ENCODE measurements around the gene C2orf49.

The C2orf49 gene

DNA sequence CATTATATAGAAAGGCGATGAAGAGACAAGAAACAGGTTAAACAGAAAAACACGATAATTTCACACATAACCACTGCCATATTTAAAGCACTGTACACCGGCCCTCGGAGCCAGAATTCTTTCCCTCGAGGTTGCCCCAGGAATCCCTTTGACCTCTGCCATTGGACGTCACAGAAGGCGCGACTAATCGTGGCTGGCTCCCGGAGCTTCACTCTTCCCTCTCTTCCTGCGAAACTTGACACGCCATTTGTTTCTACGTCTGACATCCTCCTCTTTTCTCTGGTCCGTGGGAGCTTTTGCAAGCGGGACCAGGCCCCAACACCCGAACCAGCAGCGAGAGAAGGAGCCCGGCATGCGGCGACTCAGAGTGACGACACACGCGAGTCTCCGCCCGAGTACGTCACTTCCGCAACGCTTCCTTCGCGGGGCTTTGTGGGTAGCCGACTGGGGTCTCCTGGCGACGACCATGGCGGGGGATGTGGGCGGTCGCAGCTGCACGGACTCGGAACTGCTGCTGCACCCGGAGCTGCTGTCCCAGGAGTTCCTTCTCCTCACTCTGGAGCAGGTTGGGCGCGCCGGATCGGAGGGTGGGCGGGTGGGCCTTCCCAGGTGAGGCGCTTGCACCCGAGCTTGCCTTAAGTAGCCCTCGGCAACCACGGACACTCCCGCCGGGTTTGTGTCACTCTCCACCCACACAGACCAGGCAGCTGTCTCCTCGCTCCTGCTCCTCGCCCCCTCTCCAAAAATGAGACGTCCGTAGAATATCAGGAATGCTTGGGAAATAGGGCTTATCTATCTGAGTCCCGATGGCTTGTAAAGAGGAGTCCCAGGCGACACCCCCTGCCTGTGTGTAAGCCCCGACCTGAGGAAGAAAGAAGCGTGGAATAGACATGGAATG is at the start of gene C2orf49:
Gene C2orf49 (plus strand): TSS at position 419 of the 898 bp plus-strand sequence. CDS start 48 bp downstream, at position 467.
- DNase-seq = peak; percentile 88

DNA sequence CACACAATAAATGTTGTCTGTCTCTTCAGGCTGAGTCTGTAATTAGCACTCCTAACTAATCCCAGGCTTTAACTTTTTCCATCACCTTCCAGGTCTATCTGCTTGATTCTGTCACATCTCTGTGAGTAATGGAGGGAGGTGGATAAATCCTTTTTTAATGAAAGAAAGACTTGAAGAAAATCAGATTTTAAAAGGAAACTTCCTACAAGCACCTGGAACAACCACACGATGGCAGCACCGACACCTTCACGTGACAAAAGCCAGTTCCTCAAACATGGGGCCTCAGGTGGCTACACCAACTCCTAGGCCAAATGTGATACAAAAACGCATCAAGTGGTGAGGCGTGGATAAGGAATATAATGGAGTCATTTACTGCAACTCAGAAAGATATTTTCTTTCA is 49.6 kb upstream of the C2orf49 start:
- peak; percentile 37 for DNase-seq

DNA sequence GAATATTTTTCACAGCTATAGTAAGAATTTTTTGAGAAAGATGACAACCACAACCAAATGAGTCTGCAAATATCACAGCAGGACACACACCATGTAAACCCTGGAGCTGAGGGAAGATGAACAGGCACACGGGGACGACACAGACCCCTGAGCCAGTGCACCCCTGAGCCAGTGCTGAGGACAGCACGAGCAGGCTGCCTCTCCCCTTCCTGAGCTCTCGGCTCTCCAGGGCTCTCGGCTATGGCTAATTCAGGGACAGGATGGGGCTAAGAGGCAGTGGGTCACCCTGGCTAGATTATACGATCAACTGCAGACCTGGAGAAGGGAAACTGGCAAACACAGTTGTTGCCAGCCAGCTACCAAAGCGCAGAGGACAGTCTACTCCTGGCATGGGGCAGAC is 49.2 kb upstream of the C2orf49 start:
- no peak for DNase-seq

DNA sequence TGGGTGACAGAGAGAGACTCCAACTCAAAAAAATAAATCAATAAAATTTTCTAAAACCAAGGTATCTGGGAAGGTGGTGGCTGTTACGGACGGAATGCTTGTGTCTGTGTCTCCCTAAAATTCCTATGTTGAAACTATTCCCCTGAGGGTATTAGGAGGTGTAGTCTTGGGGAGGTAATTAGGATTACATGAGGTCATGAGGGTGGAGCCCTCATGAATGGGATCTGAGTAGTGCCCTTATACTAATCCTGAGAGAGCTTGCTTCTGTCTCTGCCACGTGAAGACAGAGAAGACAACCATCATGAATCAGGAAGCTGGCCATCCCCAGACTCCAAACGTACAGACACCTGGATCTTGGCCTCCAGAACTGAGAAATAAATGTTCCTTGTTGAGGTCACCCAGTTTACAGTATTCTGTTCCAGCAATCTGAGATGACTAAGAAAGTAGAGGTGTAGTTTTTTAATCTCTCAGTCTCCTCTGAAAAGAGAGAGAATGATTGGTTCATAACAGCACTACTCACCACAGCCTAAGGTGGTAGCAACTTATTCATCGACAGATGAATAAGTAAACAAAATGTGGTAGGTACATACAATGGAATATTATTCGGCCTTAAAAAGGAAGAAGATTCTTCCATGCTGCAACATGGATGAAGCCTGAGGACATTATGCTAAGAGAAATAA is 46.2 kb upstream of the C2orf49 start:
- DNase-seq = no peak

DNA sequence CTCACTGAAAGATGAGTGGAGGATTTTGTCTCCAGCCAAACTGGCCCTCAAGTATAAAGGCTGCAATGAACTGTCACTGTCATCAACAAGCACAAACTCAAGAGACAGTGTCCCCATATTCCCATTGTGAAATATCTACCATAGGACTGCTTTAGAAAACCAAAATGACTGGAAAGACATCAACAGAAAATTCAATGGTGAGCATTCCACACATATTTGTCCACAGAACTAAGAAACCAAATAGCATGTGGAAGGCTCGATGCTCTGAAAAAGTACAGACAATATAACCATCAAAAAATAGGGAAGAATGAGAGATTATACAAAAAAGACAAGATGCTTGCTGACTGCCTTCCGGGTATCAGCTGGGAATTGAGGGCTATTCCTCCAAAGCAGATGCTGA is 45.4 kb upstream of the C2orf49 start:
- DNase-seq = no peak

DNA sequence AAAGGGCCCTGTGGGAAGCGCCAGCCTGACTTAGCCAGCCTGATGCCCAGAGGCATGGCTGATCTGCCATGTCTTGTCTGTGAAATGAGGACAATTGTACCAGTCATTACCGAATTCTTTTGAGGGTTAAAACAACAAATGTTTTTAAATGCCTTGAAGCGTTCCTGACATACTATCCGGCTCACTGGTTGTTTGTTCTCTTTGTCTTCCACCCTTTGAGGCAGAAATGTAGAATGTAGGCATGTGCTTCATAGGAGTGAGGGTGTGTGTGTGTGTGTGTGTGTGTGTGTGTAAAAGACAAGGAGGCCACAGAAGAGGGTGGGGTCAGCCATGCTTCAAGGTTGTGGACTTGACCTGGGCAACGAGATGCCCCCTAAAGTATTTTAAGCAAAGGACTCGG is 43.3 kb upstream of the C2orf49 start:
- no peak for DNase-seq

DNA sequence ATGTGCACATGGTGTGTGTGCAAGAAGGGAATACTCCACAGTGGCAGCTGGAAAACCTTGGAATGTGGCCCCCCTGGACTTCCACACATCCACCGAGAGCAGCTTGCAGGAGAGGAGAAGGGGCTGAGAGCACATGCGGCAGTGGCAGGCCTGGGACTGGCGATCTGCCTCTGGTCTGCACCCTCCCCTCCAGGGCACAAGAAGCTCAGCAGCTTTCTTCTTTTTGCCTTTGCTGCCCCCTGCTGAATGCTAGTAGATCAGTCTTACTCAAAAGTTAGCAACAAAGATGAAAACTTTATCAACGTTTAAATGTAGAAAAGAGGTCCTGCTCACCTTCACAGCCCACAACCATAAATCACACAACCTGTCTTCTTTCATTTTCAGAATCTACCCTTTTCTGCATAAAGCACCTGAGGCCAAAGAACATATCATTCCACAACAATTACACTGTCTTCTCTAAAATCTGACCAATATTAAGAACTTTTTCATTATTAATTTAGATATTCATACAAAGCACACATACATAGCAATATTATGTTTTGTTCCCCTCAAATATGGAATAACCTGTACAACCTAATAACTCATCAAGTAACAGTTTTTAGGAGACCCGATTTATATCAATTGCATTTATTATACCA is 42.4 kb upstream of the C2orf49 start:
- peak; percentile 8 for DNase-seq

DNA sequence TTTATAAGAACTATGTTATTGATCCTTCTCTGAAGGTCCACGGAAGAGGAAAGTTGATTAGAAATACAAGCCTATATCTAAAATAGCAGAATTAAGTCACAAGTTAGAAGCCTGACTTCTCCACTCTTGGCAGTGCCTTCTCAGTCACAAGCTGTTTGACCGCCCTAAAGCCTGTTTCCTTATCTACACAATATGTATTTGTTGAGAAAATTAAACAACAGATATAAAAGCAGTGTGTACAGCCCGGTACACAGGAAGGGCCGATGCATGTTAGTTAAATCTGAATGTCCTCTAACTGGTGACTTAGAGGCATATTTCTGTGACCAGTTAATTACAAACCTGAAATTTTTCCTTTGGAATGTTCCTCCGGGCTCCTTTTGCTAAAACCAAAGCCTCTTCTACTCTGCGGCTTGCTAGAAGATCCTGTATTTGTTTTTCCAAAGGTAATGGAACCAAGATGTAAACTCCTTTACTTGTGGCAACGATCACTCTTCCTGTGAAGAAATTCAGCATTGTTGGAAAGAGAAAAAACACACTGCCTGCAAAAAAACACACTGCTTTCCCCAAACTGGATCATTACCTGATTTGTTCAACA is 41.2 kb upstream of the C2orf49 start:
- no peak for DNase-seq

DNA sequence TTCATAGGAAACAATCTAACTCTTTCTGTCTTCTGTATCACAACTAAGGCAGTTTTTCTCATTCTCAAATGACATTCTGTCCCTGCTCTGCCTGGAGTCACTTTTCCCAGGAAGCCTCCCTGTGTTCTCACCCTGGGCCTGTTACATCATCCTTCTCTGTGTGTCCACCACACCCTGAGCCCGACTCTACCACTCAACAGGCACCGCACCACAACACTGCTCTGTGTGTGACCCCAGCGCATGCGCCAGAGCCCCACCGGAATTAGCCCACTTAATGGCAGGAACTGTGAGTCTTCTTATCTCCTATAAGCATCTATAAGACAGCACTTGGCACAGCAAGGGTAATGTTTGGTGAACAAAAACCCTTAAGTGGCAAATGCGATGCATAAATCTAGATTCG is 40.1 kb upstream of the C2orf49 start:
- no peak for DNase-seq

DNA sequence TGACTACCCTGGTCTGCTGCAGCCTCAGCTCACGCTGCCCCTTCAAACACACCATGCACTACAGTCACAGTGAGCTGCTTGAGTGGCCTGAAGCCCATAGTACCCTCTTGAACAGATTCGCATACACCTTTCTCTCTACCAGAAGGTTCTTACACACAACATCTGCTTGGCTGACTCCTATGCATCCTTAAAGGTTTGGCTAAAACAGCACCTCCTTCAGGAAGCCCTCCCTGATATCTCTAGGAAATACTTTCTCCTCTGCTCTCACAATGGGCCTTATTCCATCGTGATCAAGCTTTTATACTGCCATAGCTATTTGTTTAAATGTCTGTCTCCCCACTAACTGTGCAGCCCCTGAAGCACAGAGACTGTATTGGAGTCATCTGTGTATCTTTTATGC is 39.3 kb upstream of the C2orf49 start:
- no peak for DNase-seq

DNA sequence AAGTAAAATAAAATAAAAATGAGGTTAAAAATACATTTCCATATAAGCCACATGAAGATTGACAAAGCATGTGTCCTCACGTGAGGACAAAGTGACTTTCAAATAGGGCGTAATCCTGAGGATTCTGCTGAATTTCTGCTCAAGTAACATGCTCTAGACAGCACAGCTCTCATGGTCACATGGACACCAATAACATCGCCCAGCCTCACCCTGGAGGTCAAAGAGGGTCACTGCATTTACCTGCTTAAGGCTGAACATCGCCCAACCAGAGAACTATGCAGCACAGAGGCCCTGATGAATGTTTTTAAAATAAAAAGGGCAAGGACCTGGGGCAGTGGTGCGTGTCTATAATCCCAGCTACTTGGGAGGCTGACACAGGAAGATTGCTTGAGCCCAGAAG is 38.0 kb upstream of the C2orf49 start:
- no peak for DNase-seq

DNA sequence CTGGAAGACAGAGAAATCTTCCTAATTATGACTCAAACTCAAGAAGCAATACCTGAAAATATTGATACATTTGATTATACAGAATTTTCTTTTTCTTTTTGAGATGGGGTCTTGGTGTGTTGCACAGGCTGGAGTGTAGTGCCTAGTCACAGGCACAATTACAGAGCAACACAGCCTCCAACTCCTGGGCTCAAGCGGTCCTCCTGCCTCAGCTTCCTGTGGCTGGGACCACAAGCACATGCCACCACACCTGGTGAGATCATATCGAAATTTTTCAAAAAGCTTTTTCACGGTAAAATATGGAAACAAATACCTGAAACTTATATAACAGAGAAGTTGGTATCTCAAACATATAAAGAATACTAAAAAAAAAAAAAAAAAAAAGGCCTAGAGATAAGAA is 35.7 kb upstream of the C2orf49 start:
- peak; percentile 9 for DNase-seq

DNA sequence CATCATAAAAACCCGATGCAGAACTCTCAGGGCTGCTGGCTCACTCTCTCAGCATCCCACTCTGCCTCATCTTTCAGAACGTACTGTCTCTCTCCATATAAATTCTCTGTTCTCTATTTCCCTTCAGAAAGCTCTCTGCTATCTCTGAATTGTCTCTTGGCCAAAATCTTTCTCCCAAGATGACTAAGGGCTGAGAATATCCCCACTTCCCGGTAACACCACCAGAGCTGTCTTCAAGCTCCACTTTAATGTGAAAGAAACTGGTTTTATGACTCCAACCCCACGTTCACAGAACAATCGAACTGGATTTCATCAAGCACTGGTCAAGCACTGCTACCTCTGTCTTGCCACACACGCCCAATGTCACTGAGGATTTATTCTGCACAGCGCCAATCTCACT is 30.2 kb upstream of the C2orf49 start:
- no peak for DNase-seq

DNA sequence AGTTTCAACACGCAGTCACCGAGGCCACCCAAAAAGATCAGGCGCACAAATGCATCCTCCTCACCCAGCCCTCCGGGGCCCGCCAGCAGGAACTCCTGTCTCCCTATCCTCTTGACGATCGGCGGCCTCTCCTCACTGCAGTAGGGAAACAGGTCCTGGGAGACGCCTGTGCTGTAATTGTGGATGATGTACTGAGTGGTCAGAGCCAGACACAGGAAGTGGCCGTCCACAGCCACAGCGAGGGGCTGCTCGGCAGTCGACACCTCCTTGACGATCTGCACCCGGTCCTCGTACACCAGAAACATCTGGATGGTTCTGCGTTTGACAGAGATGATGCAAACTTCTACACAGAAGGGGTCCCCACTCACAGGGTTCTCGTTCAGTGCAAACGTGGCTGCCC is 29.8 kb upstream of the C2orf49 start:
- DNase-seq = no peak

DNA sequence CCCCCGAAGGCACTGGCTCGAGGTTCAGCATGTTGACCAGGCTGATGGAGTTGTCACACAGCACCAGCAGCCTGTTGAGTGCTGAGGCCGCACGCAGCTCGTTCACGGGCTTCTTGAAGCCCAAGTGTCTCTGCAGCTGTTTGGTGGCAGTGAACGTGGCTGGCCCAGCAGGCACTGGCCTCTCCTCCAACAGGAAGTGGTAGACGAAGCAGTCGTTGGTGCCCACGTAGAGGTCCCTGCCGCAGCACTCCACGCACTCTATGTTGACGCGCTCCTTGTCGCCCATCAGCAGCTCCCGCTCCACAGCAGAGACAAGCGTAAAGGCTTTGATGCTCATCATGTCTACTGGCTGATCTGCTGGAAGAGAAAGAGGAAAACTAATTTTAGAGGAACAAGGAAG is 29.4 kb upstream of the C2orf49 start:
- DNase-seq = no peak

DNA sequence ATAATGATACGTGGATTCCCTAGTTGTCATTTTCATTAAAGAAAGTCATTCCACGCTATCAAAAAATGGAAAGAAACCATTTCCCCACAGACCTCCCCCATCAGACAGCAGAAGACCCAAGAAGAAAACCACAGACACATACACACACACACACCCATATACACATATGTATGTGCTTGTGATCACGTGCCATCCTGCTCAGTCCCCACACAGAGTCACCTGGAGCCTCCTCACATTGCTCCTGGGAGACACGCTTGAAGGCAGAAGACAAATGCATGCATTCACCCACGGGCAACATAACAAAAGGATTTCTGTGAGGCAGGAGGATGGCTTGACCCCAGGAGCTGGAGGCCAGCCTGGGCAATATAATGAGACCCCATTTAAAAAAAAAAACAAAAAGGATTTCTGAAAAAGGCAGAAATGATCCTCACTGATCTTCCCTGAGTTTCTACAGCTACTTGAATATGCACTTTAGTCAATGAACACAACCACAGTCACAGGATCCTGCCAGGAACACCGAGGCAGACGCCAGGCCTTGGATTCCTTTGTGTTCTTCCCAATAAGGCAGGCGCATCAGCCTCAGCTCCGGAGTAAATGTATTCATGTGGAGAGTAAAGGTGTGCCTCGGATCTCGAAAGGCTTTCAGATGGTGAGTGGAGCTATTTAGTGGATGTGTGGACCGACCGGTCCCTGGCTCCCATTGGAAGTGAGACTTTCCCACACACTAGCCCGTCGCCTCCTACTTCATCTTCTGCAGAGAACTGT is 28.8 kb upstream of the C2orf49 start:
- no peak for DNase-seq

DNA sequence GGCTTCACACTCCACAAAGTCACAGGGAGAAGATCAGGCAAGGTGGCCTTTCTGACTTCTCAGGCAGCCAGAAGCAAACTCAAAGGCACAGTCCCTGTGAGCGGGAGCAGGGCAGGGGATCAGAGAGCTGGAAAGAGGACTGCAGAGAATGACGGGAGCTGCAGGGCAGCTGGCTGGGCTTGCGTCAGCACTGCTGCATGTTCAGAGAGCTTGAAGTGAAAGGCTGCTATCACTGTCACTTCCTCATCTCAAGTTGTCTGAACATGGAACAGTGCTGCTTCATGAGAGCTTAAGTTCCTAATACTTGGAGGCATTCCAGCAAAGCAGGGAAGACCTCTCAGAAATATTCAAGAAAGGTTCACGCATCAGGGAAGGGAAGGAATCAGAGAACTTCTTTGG is 28.2 kb upstream of the C2orf49 start:
- no peak for DNase-seq

DNA sequence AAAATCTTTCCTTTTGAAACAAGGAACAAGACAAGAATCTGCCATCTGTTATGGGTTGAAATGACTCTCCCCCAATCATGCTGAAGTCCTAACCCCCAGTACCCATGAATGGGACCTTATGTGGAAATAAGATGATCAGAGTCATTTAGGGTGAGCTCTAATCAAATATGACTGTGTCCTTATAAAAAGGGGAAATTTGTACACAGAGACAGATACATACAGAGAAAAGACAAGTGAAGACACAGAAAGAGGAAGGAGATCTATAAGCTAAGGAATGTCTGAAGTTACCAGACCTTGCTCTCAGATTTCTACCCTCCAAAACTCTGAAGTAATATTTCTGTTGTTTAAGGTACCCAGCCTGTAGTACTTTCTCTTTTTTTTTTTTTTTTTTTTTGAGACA is 23.5 kb upstream of the C2orf49 start:
- DNase-seq = no peak

DNA sequence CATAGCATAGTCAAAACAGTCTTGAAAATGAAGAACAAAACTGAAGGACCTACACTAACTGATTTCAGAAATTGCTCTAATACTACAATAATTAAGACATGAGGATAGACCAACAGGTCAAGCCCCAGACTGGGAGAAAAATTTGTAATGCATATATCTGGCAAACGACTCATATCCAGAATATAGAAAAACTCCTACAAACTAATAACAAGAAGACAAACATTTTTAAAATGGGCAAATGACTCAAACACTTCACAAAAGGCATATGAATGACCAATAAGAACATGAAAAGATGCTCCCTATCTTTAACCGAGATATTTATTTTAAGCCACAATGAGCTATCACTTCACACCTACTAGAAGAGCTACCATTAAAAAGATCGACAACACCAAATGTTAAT is 22.0 kb upstream of the C2orf49 start:
- DNase-seq = no peak

DNA sequence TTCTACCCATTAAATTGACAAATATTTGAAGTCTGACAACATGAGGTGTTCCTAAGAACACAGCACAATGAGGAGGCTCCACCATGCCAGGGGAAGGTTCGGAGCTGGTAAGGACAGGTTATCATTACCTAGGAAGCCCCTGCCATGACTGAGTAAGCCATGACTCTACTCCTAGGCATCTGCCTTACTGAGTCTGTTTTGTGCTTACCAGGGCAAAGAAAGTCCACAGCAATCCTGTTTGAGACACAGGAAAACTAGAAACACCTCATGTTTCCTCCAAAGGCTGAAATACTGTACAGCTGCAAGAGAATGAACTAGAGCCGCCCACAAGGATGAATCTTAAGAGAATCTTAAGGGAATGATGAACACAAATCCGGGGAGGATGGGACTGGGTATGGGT is 19.4 kb upstream of the C2orf49 start:
- no peak for DNase-seq

DNA sequence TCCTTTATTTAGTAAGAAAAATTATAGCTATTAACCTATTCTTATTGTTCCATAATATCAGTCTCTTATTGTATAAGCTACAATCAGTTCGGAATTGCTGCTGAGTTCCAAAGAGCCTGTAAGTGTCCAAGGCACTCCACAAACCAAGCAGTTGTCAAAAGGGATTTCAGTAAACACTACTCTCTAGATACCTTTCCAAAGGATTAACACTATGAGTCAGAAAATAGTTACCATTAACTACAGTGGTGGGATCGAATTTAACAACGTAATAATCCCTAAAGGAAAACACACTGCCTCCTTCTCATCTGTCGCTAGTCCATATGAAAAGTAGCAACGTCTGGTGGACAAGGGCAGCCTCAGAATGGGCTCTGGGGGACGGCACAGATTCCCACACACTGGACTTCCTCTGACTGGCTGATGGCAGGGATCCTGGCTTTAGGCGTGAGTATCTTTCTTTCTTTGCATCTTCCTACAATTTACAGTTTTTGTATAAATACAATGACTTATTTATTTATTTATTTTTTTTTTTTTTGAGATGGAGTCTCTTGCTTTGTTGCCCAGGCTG is 16.6 kb upstream of the C2orf49 start:
- DNase-seq = no peak

DNA sequence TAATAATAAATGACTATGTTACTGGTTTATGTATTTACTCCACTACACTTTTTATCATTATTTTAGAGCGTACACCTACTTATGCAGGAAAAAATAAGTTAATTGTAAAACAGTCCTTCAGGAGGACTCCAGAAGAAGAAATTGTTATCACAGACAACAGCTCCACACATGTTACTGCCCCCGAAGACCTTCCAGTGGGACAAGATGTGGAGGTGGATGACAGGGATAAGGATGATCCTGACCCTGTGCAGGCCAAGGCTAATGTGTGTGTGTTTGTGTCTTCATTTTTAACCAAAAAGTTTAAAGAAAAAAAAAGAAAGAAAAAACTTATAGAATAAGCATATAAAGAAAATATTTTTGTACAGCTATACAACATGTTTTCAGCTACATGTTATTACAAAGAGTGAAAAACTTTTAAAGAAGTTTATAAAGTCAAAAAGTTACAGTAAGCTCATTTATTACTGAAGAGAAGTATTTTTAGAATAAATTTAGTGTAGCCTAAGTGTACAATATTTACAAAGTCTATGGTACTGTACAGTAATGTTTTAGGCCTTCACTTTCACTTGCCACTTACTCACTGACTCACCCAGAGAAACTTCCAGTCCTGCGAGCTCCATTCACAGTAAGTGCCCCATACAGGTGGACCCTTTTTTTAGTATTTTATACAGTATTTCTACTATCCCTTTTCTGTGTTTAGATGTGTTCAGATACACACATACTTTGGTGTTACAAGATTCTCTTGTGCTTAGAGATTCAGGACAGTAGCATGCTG is 15.3 kb upstream of the C2orf49 start:
- DNase-seq = no peak

Measured in CD4-positive, alpha-beta T cell treated with Interleukin-6 for 4 hours (primary cell).